NAMALWA (cell line): ENCODE data around the gene WDR5.
A peak's percentile ranks its signal among the peaks of the same experiment; 100 is the strongest.

ENCODE experiments used
- DNase-seq: peaks from one replicate; pipeline ENCODE4 v3.0.0-alpha.2; 2015; ENCODE audit warnings: low spot score

WDR5 gene

GRCh38 chr9:134188386-134189144 is 52.7 kb downstream of the WDR5 start:
- no peak for DNase-seq

DNA sequence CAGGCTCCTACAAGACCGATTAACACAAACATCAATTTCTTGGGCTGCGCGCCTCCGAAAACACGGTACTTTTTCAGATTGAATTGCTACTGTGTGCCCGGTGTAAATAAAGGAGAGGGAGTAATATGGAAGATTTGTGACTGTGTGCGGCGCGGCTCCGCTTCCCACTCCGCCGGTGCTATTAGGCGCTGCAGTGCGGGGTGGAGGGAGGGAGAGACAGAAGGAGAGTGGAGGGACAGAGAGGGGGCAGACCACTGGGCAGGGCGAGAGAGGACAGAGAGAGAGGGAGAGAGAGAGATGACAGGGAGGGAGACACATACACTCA is 53.2 kb downstream of the WDR5 start:
- no peak for DNase-seq

- no peak for DNase-seq
These were observed 53.8 kb downstream of the WDR5 start for GRCh38 chr9:134189470-134190231.

DNA sequence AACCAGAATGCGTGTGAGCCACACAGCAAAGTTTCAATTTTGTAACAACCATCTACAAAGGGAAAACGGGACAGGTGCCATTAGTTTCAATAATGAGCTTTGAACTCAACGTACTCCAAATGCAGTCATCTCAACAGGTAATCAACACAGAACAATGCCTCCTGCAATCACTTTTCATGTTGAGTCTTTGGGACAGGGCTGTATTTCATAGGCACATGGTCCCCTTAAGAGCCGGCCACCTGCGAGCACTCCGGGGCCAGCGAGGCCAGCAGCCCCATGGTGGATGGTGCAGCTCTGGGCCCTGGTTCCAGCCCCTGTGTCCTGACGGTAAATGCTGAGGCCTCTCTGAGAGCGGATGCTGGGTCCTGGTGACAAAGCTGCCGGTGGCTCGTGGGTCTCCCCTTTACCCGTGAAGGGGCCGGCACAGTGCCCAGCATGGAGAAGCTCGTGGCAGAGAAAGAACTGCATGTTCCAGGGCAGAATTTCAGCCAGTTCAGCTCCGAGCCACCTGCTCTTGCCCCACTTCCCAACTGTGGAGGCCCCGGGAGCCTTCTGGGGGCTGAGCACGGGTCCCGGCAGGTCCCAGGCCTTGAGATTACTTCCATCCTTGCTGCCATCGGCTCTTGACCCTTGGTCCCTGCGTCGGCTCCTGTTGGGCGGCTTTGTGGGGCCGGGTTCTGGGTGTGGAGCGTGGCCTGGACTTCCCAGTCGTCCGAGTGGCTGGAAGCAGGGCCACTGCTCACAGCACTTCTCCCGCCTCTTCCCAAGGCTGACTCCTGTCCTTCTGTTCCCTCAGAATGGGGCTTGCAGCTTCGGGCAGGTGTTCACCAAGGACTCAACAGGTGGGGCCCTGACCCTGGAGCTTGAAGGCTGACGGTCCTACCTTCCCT is 54.6 kb downstream of the WDR5 start:
- DNase-seq = no peak

GRCh38 chr9:134191455-134192209 is 55.8 kb downstream of the WDR5 start:
- DNase-seq = no peak

GRCh38 chr9:134192311-134192950 is 56.5 kb downstream of the WDR5 start:
- DNase-seq = no peak

DNA sequence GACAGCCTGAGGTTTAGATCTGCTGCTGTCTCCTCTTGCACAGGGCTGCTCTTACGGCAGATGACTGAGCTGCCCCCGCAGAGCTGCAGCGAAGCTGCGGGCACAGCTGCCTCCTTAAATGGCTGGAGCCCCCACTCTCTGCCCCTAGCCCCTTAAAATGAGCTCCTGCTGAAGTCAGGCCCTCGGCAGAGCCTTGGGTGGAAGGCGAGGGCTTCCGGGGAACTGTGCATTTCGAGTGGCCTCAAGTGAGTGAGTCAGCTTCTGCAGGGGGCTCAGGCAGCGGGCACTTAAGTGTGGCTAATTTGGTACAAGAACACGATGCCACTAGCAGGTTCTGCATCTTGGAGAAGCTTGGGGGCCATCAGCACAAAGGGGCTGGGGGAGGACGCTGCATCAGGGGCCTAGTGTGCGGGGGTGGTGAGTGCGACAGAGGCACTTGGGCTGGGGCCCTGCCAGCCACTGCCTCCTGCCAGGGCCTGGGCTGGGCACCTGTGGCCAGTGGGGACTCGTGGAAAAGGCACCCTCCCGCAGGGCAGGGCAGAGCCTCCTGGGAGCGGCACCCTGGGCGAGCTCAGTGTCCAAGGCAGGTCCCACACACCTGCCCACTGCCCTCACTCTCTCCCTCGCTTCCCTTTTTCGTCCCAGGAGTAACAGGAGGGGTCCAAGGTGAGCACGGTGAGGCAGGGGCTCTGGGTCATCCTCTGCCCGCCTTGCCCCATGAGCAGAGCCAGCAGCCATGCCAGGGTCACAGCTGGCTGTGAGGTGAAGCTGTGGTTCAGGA is 57.3 kb downstream of the WDR5 start:
- DNase-seq = no peak

DNA sequence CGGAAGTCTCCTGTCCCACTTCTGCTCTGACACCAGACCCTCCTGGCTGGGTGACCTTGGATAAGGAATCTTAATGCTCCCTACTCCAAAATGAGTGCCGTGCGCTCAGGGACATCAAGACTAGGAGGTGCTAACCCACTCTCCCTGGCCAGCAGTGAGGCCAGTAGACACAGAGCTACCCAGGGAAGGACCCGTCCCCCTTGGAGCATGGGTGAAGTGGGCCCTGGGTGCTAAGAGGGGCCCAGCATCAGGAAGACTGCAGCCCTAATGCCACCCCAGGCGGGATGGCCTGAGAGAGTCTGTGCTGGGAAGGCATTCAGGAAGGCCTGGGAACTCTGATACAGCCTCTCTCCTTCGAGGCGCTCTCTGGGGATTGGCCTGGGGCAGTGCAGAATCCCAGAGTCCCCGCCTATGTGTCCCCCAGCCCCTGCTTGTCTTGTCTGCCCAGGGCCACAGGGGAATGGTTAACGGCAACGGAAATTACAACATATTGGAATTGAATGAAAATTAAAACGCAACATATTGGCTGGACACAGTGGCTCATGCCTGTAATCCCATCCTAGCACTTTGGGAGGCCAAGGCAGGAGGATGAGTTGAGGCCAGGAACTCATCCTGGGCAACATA is 58.1 kb downstream of the WDR5 start:
- no peak for DNase-seq

- peak; percentile 26 for DNase-seq
These were observed 59.7 kb downstream of the WDR5 start for GRCh38 chr9:134195558-134195957.

DNA sequence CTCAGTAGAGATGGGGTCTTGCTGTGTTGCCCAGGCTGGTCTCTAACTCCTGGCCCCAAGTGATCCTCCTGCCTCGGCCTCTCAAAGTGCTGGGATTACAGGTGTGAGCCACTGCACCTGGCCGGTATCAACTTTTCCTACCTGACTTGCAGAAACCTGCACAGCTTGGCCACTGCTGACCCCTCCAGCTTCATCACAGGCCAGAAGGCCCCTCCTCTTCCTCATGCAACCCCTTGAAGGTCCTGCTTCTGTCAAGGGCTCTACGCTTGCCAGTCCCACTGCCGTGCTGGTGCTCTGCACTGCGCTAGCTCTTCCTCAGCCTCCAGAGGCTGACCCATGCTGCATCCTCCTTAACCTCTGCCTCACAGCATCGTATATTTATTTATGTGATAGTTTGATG is 61.0 kb downstream of the WDR5 start:
- DNase-seq = no peak

DNA sequence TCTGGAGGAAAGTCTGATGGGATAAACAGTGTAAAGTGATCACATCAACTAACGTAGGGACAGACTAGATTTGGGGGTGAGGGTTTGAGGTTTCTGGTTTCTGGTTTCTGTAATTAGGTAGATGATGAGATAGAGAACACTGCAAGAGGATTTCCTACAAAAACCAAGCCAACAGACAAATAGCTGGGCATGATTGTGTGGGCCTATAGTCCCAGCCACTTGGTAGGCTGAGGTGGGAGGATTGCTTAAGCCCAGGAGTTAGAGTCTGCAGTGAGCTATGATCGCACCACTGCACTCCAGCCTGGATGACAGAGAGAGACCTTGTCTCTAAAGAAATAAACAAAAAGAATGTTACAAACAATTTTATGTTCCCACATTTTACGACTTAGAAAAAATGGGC is 62.9 kb downstream of the WDR5 start:
- no peak for DNase-seq

DNA sequence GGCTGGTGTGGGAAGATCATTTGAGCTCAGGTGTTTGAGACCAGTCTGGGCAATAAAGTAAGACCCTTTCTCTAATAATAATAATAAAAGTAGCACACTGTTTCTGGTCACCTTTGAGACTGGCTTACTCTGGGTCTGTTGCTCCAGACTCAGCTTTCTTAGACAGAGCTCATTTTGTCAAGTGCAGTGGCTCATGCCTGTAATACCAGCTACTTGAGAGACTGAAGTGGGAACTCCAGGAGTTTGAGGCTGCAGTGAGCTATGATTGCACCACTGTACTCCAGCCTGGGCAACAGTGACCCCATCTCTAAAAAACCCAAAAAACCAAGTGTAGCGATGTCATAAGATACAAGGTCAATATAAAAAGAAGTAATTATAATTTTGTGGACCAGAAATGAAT is 64.8 kb downstream of the WDR5 start:
- DNase-seq = no peak

DNA sequence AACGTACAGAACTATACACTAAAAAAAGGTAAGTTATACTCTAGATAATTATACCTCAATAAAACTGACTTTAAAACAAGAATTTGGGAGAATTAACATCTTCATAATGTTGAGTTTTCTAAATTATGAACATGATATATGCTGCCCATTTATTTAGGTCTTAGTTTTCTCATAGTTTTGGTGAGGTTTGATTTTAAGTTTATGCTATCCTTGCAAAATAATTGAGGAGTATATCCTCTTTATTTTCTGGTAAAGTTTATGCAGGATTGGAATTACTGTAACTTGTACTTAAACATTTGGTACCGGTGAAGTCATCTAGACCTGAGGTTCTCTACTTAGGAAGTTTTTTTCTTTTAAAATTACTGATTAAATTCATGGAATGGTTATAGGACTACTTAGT is 67.3 kb downstream of the WDR5 start:
- no peak for DNase-seq

- no peak for DNase-seq
These were observed 68.2 kb downstream of the WDR5 start for GRCh38 chr9:134204041-134204440.

- DNase-seq = no peak
These were observed 69.2 kb downstream of the WDR5 start for GRCh38 chr9:134204991-134205578.

DNA sequence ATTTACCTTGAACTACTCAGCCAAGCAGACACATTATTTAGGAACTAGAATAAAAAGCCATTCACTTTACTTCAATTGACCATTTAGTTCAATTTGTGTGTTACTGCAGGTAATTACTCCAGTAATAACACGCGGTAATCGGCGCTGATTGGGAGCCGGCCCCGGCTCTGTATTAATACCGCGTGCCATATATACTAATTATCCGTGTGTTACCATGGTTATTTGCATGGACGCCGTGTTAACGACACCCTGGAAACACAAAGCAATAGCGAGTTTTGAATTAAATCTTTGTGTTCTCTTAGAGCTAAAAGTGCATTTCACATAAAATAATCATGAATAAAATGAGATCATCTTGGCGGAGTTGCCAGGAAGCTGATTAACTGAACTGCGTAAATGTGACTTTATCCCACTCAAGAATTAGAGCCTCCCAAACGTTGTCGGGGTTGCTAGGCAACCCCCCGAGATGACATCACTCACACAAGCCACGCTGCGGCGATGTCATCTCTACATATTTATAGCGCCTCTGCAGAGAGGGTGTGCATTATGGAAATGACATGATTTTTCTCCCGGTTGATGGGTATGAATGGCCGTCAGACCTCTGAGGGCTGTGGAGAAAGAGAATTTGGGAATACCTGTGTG is 69.9 kb downstream of the WDR5 start:
- DNase-seq = peak; percentile 34

GRCh38 chr9:134206311-134207300 is 70.7 kb downstream of the WDR5 start:
- peak; percentile 35 for DNase-seq

DNA sequence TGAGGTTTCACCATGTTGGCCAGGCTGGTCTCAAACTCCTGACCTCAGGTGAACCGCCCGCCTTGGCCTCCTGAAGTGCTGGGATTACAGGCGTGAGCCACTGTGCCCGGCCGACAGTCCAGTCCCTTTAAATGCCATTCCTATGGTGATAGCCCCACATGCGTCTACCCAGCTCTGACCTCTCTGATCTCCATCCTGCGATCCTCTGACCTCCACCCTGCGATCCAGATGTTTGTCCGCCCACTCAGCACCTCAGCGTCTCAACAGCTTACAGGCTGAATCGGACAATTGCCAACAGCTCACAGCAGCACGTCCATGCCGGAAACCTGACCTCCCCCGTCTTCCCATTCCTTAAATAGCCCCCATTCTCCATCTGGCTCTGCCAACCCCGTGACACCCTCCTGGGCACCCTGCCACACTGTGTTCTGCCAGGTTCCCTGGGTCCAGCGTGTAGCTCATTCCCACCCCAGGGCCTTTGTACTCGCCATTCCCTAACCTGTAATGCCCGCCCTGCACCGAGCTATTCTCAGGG is 72.5 kb downstream of the WDR5 start:
- no peak for DNase-seq
